Cardiac muscle cell (in vitro differentiated cells and primary cell): ENCODE results near the gene LHFPL5. TPM values are rescaled to one million over a fixed set of nuclear protein-coding genes. Genes with fewer than 3 reads are reported as not detected.
A peak's percentile ranks its signal among the peaks of the same experiment; 100 is the strongest.

ENCODE experiments used
- DNase-seq, 2 donors: peaks; one replicate each; pipeline versions ENCODE4 v3.0.0 to v3.0.0-alpha.2; 2010 to 2017; ENCODE audit warnings: low read depth in 1 of 2, low spot score in 1 of 2
- H3K27ac ChIP-seq: fragments of 200-600 bp; sonication (generic); 2 replicates; pipeline ENCODE4 v1.5.1; 2016
- H3K27me3 ChIP-seq: fragments of 200-600 bp; sonication (generic); 2 replicates; pipeline ENCODE4 v1.6.0; 2016; ENCODE audit warnings: control low read depth
- H3K36me3 ChIP-seq: fragments of 200-600 bp; sonication (generic); 2 replicates; pipeline ENCODE4 v1.5.1; 2016; ENCODE audit warnings: control low read depth
- H3K4me1 ChIP-seq: fragments of 200-600 bp; sonication (generic); 2 replicates; pipeline ENCODE4 v1.8.1; 2017; ENCODE audit warnings: low read depth, mild to moderate bottlenecking, mixed run types
- H3K4me3 ChIP-seq: fragments of 200-600 bp; sonication (generic); 2 replicates; pipeline ENCODE4 v1.5.1; 2016; ENCODE audit warnings: mild to moderate bottlenecking
- H3K9me3 ChIP-seq: fragments of 200-600 bp; sonication (generic); 2 replicates; pipeline ENCODE4 v1.5.1; 2017; ENCODE audit warnings: low read depth, mild to moderate bottlenecking, control low read depth
- polyA plus RNA-seq: library from polyadenylated mRNA; unstranded; fragments of >200 nt; fragmentation: Nextera tagmentation; extraction: Ambion mirVana; gene quantifications from 2 replicates; pipeline ENCODE4 v1.2.1, GENCODE V29; 2016
- total RNA-seq: library from RNA; depleted of rRNA; stranded (reverse); fragments of >200 nt; gene quantifications from 2 replicates; pipeline ENCODE4 v1.2.3, GENCODE V29; 2016
- TF ChIP-seq, protein P1 (sequence below): IDR thresholded peaks from 2 replicates; pipeline ENCODE4 v1.5.1; 2012; ENCODE audit warnings: low read depth, mild to moderate bottlenecking, low read length

Gene LHFPL5
- total RNA-seq = not detected in 2 replicates
- polyA plus RNA-seq = not detected in 2 replicates

DNA sequence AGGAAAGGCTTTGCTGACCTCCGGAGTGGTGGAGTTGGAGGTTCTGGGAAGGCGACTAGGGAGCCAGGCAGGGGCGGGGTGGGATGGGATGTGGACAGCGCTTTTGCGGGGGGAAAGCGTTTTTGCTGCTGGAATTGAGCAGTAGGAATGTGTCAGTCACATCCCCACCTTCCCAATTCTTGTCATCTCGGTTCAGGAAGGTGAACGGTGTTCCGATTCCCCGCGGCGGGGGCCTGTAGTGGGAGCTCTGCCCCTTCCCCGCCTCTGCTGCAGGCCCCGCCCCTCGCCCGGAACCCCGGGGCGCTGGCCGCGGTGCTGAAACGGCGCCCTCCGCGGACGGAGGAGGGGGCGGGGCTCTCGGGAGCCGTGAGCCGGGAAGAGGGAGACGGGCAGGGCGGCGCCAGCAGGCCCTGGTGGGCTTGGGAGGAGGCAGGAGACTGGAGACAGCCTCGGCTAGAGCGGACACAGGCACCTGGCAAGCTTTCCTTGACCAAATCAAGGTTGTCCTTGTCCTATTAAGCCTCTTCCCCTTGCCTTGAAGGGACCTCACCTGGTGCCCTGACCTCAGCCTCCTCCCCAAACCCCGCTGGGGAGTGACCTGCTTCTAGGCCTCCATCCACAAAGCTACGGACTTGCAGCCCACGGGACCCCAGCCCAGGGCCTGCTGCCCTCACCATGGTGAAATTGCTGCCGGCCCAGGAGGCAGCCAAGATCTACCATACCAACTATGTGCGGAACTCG is at the start of gene LHFPL5:
LHFPL5 (plus strand) TSS at position 357 of the 741 bp plus-strand sequence; CDS start at position 676, 319 bp downstream.
- DNase-seq = peak; percentile 46 to 87
- Histone ChIP-seq H3K27me3 (no peaks in the 10 kb centered on the region), H3K4me3 (peak within 1 kb of the TSS; percentile 33), H3K27ac (no peak within 1 kb of the TSS), H3K36me3 (no peaks in the 10 kb centered on the region), H3K4me1 (no peaks in the 10 kb centered on the region), H3K9me3 (no peaks in the 10 kb centered on the region)
- TF ChIP-seq, protein P1, sequence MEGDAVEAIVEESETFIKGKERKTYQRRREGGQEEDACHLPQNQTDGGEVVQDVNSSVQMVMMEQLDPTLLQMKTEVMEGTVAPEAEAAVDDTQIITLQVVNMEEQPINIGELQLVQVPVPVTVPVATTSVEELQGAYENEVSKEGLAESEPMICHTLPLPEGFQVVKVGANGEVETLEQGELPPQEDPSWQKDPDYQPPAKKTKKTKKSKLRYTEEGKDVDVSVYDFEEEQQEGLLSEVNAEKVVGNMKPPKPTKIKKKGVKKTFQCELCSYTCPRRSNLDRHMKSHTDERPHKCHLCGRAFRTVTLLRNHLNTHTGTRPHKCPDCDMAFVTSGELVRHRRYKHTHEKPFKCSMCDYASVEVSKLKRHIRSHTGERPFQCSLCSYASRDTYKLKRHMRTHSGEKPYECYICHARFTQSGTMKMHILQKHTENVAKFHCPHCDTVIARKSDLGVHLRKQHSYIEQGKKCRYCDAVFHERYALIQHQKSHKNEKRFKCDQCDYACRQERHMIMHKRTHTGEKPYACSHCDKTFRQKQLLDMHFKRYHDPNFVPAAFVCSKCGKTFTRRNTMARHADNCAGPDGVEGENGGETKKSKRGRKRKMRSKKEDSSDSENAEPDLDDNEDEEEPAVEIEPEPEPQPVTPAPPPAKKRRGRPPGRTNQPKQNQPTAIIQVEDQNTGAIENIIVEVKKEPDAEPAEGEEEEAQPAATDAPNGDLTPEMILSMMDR = no peak

- TF ChIP-seq, protein P1 = peak; percentile 63
- Histone ChIP-seq H3K27ac (no peak overlapping the region), H3K9me3 (no peaks in the 10 kb centered on the region), H3K36me3 (no peaks in the 10 kb centered on the region), H3K27me3 (no peaks in the 10 kb centered on the region), H3K4me3 (no peak overlapping the region), H3K4me1 (no peaks in the 10 kb centered on the region)
- DNase-seq = peak; percentile 57 to 63
Measured at GRCh38 chr6:35757456-35758123, 47.6 kb upstream of the LHFPL5 start.

GRCh38 chr6:35759426-35759825 is 45.7 kb upstream of the LHFPL5 start:
- no peaks in the 10 kb centered on the region for H3K4me1 ChIP-seq
- H3K27me3 ChIP-seq = peaks cover 13% of the 10 kb centered on the region
- DNase-seq = no peak
- H3K36me3 ChIP-seq = no peaks in the 10 kb centered on the region
- H3K27ac ChIP-seq = no peak overlapping the region
- TF ChIP-seq, protein P1 = no peak
- no peaks in the 10 kb centered on the region for H3K9me3 ChIP-seq
- no peak overlapping the region for H3K4me3 ChIP-seq

- H3K4me3 ChIP-seq = no peak overlapping the region
- TF ChIP-seq, protein P1 = no peak
- no peak overlapping the region for H3K27ac ChIP-seq
- H3K27me3 ChIP-seq = peaks cover 19% of the 10 kb centered on the region
- DNase-seq = no peak
- H3K9me3 ChIP-seq = no peaks in the 10 kb centered on the region
- H3K36me3 ChIP-seq = no peaks in the 10 kb centered on the region
- no peaks in the 10 kb centered on the region for H3K4me1 ChIP-seq
Measured at GRCh38 chr6:35765739-35766138, 39.4 kb upstream of the LHFPL5 start.

- no peak overlapping the region for H3K4me3 ChIP-seq
- no peak overlapping the region for H3K27ac ChIP-seq
- no peak for DNase-seq
- no peaks in the 10 kb centered on the region for H3K4me1 ChIP-seq
- H3K36me3 ChIP-seq = no peaks in the 10 kb centered on the region
- no peaks in the 10 kb centered on the region for H3K9me3 ChIP-seq
- peaks cover 8% of the 10 kb centered on the region for H3K27me3 ChIP-seq
- TF ChIP-seq, protein P1 = no peak
Measured at GRCh38 chr6:35769211-35769610, 35.9 kb upstream of the LHFPL5 start.
